A172 (cell line): Measurements from ENCODE around the gene NGEF. TPM values are rescaled to one million over a fixed set of nuclear protein-coding genes. Genes with fewer than 3 reads are reported as not detected.
"Not testable (repeated sequence)": the region's sequence is repeated elsewhere in the genome, so short reads cannot be mapped to it uniquely, and the experiment has no call there.

Experiments used
- DNase-seq: peaks from one replicate; pipeline ENCODE4 v3.0.0-alpha.2; 2015; ENCODE audit warnings: low spot score
- total RNA-seq: library from RNA; depleted of rRNA; stranded (reverse); fragments of >200 nt; shearing (Covaris generic); gene quantifications from 2 replicates; pipeline ENCODE4 v1.2.3, GENCODE V29; 2014

Gene NGEF
- total RNA-seq, 1 experiment from 2014 or later = 33.3 TPM

DNA sequence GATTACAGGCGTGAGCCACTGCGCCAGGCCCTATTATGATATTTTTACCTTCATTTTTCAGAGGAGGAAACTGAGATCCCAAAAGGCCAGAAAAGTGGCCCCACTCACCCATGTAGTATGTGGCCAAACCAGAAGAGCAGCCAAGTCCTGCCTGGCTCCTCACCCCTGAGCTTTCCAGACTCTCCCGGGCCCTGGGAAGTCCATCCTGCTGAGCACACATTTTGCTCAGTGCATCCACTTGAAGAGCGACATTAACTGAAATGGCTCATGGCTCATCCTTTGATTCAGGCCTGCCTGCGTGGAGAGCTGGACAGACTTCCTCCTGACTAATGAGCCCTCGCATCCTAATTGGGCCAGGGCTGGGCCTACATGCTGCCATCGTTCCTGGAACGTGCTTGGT is 9.5 kb upstream of the NGEF start:
- DNase-seq = no peak

GRCh38 chr2:233021771-233022170 is 8.7 kb upstream of the NGEF start:
- peak; percentile 41 for DNase-seq

GRCh38 chr2:233020454-233020853 is 7.4 kb upstream of the NGEF start:
- no peak for DNase-seq

DNA sequence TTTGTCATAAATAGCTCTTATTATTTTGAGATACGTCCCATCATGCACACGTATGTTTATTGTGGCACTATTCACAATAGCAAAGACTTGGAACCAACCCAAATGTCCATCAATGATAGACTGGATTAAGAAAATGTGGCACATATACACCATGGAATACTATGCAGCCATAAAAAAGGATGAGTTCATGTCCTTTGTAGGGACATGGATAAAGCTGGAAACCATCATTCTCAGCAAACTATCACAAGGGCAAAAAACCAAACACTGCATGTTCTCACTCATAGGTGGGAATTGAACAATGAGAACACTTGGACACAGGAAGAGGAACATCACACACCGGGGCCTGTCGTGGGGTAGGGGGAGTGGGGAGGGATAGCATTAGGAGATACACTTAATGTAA is 6.6 kb upstream of the NGEF start:
- DNase-seq = not testable (repeated sequence)

DNA sequence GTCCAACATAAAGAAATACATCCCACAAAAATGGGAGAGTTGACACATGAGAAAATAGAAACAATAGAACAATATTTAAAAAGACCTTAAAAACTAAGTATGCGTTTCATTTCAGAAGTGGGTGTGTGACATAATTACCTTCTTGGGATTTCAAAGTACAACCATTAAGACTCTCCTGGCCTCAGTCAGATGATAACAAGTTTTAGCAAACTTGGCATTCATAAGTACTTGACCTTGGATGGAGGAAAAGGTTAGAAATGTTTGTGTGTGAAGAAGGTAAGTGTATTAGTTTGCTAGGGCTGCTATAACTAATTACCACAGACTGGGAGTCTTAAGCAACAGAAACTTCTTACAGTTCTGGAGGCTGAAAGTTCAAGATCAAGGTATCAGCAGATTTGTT is 4.9 kb upstream of the NGEF start:
- DNase-seq = no peak

DNA sequence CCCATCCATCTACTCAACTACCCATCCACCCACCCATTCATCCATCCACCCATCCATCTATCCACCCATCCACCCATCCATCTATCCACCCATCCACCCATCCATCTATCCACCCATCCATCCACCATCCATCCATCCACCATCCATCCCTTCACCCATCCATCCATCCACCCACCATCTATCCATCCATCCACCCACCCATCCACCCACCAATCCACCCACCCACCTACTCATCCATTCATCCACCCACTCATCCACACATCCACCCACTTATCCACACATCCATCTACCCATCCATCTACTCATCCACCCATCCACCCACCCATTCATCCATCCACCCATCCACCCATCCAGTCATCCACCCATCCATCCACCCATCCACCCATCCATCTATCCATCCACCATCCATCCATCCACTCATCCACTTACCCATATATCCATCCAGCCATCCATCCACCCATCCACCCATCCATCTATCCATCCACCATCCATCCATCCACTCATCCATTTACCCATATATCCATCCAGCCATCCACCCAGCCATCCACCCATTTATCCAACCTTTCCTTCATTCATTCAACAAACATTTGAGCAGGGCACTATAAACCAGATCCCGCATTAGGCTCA is 2.1 kb upstream of the NGEF start:
- DNase-seq = no peak

DNA sequence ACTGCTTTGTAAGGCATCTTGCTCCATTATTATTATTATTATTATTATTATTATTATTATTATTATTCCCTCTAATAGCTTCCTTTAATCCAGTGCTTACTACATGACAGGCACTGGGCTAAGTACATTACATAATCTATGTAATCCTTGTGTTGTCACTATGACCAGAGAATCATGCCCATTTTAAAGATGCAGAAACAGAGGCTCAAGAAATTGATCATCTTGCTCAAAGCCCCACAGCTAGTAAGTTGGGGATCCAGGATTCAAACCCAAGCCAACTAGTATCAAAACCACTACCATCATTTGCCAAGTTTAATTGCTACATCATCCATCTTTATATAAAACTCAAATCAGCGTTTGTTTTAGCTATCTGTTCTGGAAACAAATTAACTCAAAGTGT is 594 bp upstream of the NGEF start:
- no peak for DNase-seq

DNA sequence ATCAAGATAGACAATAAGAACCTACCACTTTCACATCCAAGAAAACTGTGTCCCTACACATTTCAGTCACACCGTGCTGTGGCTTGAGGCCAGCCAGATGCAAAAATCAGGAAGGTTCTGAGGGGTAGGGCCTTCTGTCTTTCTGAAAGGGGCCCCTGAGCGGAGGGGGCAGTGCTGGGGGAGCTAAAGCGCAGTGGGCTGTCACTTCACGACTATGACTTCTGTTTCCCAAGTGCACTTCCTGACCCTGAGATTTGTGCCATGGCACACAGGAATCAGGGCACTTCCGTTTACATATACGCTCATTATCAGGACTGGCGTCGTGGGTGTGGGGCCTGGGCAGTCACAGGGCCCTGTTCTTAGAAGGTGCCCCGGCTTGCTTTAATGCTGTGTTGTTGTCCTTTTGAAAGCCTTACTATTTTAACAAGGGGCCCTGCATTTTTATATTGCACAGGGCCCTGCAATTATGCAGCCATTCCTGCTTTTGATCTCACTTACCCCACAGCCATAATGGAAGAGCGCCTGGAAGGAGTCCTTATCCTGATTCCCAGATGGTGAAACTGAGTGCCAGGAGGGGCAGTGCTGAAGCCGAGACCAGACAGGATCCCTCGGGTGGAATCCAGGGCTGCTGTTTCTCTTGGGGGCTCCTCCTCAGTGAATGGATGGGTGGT is 620 bp downstream of the NGEF start:
- DNase-seq = no peak

GRCh38 chr2:233011702-233012131 is 1.3 kb downstream of the NGEF start:
- no peak for DNase-seq

GRCh38 chr2:233011268-233011650 is 1.8 kb downstream of the NGEF start:
- no peak for DNase-seq

DNA sequence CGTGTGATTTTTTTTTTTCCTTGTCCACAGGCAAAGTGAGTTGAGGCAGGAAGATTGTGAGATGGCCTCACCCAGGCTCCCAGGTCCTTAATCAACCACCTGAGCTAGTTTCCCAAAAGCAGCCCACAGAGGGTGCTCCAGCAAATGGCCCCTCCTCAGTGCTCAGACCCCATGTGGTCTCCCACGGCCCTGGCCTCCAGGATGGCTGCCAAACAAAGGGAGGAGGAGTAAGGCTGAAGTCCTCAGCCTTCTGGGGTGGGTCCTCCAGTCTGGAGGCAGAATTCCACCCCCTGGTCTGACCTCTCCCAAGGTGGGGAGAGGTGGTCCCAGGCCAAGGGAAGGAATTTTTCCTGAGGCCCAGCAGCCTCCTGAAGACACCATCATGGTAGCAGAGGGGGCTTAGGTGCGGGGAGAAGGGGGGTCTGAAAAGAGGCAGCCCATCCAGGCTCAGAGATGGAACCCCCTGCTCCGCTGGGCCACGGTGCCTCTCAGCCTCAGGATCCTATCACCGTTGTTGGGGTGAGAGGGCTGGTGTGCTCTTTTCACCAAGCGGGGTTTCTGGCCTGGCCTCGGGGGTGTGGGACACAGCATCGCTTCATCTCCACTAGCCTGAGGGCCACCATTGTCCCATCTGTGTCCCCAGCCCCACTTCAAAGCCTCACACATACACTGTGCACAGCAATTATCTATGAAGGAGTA is 2.3 kb downstream of the NGEF start:
- no peak for DNase-seq

GRCh38 chr2:233009661-233010060 is 3.4 kb downstream of the NGEF start:
- DNase-seq = no peak

DNA sequence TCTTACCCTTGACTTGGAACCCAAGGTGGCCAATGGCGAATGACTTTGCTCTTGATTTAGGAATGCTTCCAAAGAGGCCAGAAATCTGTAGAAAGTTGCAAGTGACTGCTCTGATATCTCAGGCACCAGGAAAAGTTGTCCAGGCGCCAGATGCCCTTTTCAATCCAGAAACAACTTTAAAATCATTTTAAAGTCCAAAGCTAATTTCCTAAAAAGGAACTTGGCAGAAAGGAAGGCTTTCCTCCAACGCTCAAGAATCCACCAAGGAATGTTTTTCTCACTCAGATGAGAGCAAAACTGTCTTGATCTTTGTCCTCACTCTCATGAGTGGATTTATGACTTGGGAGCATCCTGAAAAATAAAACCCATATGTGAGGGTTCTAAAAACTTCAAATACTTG is 5.3 kb downstream of the NGEF start:
- no peak for DNase-seq

GRCh38 chr2:233007270-233007669 is 5.8 kb downstream of the NGEF start:
- DNase-seq = no peak

GRCh38 chr2:233006648-233007047 is 6.4 kb downstream of the NGEF start:
- DNase-seq = no peak

DNA sequence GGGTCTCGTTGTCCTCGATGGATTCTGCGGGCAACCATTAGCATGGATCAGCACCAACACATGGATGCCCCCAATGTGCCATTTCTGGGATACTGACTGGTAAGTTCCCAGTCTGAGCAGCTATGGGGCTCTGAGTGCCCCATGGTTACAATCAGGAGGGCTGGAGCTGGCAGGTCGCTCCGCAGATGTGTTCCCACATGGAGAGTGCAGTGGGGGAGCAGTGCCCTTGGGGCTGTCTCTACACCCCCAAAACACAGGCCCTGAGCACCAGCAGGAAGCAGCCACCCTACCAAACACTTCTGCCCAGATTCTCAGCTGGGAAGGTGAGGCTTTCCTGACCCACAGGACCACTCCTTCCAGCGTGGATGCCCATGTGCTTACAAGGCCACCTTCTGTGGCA is 8.0 kb downstream of the NGEF start:
- DNase-seq = no peak

DNA sequence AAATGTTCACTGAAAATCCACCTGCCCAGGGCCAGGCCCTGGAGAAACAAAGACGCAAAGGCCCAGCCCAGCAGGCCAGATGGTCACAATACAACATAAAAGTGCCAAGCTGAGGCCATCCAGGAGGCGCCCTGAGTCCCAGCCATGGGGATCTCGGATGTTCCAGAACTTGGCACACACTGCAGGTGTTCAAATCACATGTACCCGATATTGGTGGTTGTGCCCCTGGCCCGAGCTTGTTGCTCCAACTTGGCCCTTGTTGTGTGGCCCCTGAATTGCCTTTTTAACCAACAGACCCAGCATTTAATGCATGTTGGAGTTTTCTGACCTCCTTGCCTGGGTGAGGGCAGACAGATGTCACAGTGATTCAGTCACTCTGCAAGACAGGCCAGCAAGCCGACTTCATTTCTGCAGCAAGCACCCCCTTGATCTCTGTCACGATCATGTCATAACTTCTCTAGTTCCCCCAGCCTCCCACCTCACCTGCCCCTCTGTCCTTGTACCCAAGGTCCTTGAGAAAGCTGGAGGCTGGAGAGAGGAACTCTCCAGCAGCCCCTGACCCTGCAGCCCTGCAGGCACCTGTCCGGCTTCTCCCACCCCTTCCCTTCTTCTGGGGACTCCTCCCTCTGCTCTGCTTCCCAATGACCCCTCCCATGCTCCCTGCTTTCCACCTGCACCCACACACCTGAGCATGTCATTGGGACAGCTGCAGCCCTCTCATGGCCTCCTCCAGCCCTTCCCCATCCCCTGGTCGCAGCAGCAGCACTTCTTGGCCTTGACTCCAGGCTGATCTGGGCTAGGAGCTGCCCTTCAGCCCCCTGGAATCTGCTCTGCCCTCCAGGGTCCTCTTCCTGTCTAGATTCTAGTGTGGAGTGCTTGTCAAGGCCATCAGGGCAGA is 9.1 kb downstream of the NGEF start:
- DNase-seq = no peak

GRCh38 chr2:233002829-233003657 is 10.0 kb downstream of the NGEF start:
- DNase-seq = no peak

- no peak for DNase-seq
These were observed 11.9 kb downstream of the NGEF start for GRCh38 chr2:233000886-233001750.

DNA sequence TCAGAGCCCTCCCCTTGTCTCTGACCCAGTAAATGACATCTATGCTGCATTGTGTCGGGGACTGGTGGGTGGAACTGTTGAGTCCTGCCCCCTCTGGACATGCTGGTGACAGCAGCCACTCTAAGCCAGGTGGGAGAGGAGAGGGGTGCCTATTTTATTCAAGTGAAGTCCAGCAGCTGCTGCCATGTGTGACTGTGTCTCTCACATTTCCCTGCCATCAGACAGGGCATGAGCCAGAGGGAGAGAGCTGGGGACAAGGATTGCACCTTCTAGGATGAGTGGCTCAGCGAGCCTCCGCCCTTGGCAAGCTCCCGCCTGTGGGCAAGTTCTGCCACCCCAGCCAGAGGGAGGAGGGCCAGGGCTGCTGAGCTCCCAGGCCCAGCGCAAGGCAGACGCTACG is 13.7 kb downstream of the NGEF start:
- DNase-seq = no peak

DNA sequence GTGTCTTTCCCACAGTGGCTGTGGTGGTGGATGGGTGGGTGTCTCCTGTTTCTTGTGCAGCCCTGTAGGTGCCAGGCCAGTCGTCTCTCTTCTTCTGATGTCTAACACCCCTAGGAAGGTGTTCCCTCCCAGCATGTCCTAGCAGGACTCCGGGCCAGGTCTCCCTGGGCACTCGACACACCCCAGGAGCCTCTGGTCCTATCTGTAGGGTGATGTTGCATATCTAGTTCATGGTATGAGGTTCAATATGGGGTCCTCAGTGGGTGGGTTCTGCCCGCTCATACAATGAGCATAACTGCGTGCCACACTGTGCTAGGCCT is 14.4 kb downstream of the NGEF start:
- no peak for DNase-seq
